CD1c-positive myeloid dendritic cell (primary cell): ENCODE measurements around the gene UTS2R.
"Not testable (repeated sequence)": the region's sequence is repeated elsewhere in the genome, so short reads cannot be mapped to it uniquely, and the experiment has no call there.

Experiments
- DNase-seq: peaks from one replicate; pipeline ENCODE4 v3.0.0-alpha.2; 2016; ENCODE audit errors: extremely low spot score

The UTS2R gene

GRCh38 chr17:82408288-82408937 lies 36.8 kb downstream of the UTS2R start:
- no peak for DNase-seq

GRCh38 chr17:82408938-82409318 lies 37.4 kb downstream of the UTS2R start:
- no peak for DNase-seq

GRCh38 chr17:82410014-82410716 lies 38.6 kb downstream of the UTS2R start:
- DNase-seq: no peak

GRCh38 chr17:82411396-82412053 lies 40.0 kb downstream of the UTS2R start:
- DNase-seq: no peak

- DNase-seq: not testable (repeated sequence)
Measured at GRCh38 chr17:82412081-82412480, 40.5 kb downstream of the UTS2R start.

- DNase-seq: no peak
Measured at GRCh38 chr17:82412535-82413520, 41.3 kb downstream of the UTS2R start.

GRCh38 chr17:82414548-82415281 lies 43.1 kb downstream of the UTS2R start:
- DNase-seq: peak; percentile 79

GRCh38 chr17:82415336-82415735 lies 43.8 kb downstream of the UTS2R start:
- DNase-seq: no peak

GRCh38 chr17:82415786-82416185 lies 44.2 kb downstream of the UTS2R start:
- DNase-seq: no peak

- no peak for DNase-seq
Measured at GRCh38 chr17:82416264-82416663, 44.7 kb downstream of the UTS2R start.

- peak; percentile 11 for DNase-seq
Measured at GRCh38 chr17:82416771-82417170, 45.2 kb downstream of the UTS2R start.

GRCh38 chr17:82418001-82418986 lies 46.7 kb downstream of the UTS2R start, which contains the start of the genes HEXD and OGFOD3:
TSS of gene HEXD (plus strand) at chr17:82418347. CDS start at chr17:82419800, 1,453 bp downstream.
TSS of gene OGFOD3 (minus strand) at chr17:82418586. CDS start at chr17:82418485, 101 bp downstream.
- peak; percentile 92 for DNase-seq

- DNase-seq: peak; percentile 37
Measured at GRCh38 chr17:82419540-82419939, 48.0 kb downstream of the UTS2R start.

GRCh38 chr17:82424001-82424862 lies 52.7 kb downstream of the UTS2R start:
- peak; percentile 79 for DNase-seq

- DNase-seq: no peak
Measured at GRCh38 chr17:82424863-82425159, 53.2 kb downstream of the UTS2R start.
